ENCODE results near the gene UBE2C. TPM values are rescaled to one million over a fixed set of nuclear protein-coding genes. Genes with fewer than 3 reads are reported as not detected.

The UBE2C gene
- total RNA-seq, 1 donor from 2014 or later: 1.4 TPM

DNA sequence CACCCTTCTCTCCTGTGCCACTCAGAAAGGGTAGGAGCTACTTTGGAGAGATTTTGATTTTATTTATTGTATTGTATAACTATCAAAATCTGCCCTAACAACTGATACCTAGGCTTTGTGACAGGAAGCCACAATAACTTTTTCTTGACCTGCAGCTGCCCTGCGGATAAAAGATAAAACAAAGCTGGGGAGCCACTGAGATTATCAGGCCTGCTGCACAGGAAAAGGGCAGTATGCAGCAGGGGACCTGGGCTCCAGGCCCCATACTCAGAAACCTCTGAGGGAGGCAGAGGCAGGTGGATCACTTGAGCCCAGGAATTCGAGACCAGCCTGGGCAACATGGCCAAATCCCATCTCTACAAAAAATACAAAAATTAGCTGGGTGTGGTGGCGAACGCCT lies 20.2 kb downstream of the UBE2C start:
- H3K4me1 ChIP-seq: peaks cover 31% of the 10 kb centered on the region
- no peaks in the 10 kb centered on the region for H3K9me3 ChIP-seq
- DNase-seq (no peak), ATAC-seq (no peak)
- TF ChIP-seq, protein P1, sequence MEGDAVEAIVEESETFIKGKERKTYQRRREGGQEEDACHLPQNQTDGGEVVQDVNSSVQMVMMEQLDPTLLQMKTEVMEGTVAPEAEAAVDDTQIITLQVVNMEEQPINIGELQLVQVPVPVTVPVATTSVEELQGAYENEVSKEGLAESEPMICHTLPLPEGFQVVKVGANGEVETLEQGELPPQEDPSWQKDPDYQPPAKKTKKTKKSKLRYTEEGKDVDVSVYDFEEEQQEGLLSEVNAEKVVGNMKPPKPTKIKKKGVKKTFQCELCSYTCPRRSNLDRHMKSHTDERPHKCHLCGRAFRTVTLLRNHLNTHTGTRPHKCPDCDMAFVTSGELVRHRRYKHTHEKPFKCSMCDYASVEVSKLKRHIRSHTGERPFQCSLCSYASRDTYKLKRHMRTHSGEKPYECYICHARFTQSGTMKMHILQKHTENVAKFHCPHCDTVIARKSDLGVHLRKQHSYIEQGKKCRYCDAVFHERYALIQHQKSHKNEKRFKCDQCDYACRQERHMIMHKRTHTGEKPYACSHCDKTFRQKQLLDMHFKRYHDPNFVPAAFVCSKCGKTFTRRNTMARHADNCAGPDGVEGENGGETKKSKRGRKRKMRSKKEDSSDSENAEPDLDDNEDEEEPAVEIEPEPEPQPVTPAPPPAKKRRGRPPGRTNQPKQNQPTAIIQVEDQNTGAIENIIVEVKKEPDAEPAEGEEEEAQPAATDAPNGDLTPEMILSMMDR (IDR thresholded peaks at IDR 0.05): no peak
- peak overlapping the region; percentile 76 for H3K4me3 ChIP-seq
- no peaks in the 10 kb centered on the region for H3K36me3 ChIP-seq
- peak overlapping the region; percentile 90 for H3K27ac ChIP-seq
- H3K27me3 ChIP-seq: no peaks in the 10 kb centered on the region
- intact Hi-C loops (cut with DNase I): no loop called here

DNA sequence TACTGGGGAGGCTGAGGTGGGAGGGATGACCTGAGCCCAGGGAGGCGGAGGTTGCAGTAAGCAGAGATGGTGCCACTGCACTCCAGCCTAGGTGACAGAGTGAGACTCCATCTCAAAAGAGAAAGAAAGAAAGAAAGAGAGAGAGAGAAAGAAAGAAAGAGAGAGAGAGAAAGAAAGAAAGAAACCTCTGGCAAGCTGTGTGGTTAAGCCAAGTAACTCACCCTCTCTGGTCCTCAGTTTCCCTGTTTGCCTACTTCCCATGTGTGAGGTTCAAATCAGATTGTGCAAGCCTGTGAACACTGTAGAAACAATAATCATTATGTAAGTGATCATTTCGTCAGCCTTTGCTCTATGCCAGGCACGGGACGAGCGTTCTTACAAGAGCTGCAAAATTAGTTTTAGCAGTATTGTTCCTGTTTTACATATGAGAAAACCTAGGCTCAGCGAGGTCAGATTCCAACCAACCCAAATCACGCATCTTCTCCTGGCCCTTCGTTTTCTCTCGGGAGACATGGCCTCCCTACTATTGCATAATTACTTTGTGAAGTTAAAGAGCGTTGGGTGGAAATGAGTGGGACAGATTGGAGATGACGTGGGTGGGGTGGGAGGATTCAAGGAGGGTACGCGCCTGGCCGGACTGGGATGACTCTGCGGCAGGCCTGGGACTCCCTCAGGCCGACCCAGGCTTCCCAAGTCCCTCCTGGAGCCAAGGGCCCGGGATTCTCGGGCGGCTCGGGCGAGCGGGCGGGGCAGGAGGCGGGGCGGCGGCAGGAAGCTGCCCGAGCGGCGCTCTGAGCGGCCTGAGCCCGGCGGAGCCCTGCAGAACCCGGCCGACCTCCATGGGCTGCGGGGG lies 20.8 kb downstream of the UBE2C start, which contains the start of gene SNX21:
SNX21 (plus strand) TSS at position 770 of the 853 bp plus-strand sequence. CDS start 121 bp downstream, outside the sequence.
- H3K9me3 ChIP-seq: no peaks in the 10 kb centered on the region
- H3K27ac ChIP-seq: peak within 1 kb of the TSS; percentile 90
- peaks cover 31% of the 10 kb centered on the region for H3K4me1 ChIP-seq
- H3K27me3 ChIP-seq: no peaks in the 10 kb centered on the region
- peak within 1 kb of the TSS; percentile 76 for H3K4me3 ChIP-seq
- peak; percentile 90 for ATAC-seq
- peak; percentile 91 for DNase-seq
- H3K36me3 ChIP-seq: peaks cover 5% of the 10 kb centered on the region
- TF ChIP-seq, protein P1 (IDR thresholded peaks at IDR 0.05): no peak
- intact Hi-C loops (cut with DNase I): no loop called here

DNA sequence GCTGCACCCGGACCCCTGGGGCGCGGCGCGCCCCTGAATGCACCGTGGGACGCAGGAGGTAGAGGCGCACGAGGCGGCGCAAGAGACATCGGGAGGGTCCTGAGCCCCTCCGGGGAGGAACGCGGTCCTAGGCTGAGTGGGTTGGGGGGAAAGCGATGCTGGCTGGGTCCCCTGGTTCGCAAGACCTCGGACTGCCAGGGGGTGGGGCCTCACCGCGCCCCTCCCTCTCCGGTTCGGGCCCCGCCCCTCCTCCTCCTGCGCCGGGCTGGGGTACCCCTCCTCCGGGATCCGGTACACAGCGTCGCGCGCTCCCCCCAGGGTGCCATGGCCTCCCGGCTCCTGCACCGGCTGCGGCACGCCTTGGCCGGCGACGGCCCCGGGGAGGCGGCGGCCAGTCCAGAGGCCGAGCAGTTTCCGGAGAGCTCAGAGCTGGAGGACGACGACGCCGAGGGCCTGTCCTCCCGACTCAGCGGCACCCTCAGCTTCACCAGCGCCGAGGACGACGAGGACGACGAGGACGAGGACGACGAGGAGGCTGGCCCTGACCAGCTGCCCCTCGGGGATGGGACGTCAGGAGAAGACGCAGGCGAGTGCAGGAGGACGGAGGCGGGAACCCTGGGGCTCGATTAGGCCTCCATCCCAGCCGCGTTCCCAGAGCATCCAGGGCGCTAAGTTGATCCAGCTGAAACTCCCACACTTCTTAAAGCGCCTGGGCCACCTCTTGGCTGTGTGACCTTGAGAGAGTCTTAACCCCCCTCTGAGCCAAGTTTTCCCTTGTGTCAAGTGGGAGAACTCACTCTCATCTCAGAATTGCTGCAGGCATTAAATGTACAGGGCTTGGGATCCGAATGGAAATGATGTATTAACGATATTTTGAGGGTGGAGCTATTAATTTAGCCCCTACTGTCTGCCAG lies 21.7 kb downstream of the UBE2C start:
- intact Hi-C loops (cut with DNase I): no loop called here
- Histone ChIP-seq H3K27me3 (no peaks in the 10 kb centered on the region), H3K9me3 (no peaks in the 10 kb centered on the region), H3K27ac (peak overlapping the region; percentile 90), H3K4me3 (peak overlapping the region; percentile 76), H3K36me3 (peaks cover 8% of the 10 kb centered on the region), H3K4me1 (peaks cover 31% of the 10 kb centered on the region)
- peak; percentile 86 for DNase-seq
- TF ChIP-seq, protein P1 (IDR thresholded peaks at IDR 0.05): no peak
- peak; percentile 87 for ATAC-seq

DNA sequence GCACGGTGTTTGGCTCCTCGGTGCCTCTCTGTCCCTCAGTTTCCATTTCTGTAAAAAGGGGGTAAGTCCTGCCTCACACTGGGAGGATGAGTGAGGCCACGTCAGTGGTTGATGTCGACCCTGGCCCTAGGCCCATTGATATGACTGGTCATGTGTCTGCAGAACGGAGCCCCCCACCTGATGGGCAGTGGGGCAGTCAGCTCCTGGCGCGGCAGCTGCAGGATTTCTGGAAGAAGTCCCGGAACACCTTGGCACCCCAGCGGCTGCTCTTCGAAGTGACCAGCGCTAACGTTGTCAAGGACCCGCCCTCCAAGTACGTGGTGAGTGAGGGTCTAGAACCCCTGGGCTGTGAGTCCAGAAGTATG lies 22.3 kb downstream of the UBE2C start:
- intact Hi-C loops (cut with DNase I): no loop called here
- DNase-seq: no peak

DNA sequence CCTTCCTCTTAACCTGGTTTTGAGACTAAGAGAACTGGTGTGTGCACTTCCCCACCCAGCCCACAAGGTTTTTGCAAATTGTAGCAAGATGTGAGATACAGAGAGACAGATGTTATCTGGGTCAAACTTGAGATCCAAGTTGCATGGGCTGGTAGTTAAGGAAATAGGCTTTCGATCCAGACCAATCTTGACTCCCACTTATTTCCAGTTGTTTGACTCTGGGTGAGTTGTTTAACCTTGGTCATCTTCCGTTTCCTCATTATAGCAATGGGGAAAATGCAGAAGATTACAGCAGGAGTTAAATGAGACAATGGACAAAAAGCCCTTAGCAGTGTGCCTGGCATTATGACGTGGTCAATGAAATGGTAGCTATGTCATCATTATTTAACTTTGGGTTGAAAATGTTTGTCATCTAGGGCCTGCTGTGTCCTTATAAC lies 22.9 kb downstream of the UBE2C start:
- peaks cover 31% of the 10 kb centered on the region for H3K4me1 ChIP-seq
- TF ChIP-seq, protein P1 (IDR thresholded peaks at IDR 0.05): no peak
- DNase-seq (no peak), ATAC-seq (no peak)
- no peak overlapping the region for H3K27ac ChIP-seq
- H3K9me3 ChIP-seq: no peaks in the 10 kb centered on the region
- H3K27me3 ChIP-seq: no peaks in the 10 kb centered on the region
- H3K4me3 ChIP-seq: peak overlapping the region; percentile 76
- intact Hi-C loops (cut with DNase I): no loop called here
- H3K36me3 ChIP-seq: peaks cover 18% of the 10 kb centered on the region

More for the DNA sequence above, 22.3 kb downstream of the UBE2C start:
- Histone ChIP-seq H3K4me1 (peaks cover 31% of the 10 kb centered on the region), H3K36me3 (peaks cover 12% of the 10 kb centered on the region), H3K27ac (peak overlapping the region; percentile 90), H3K27me3 (no peaks in the 10 kb centered on the region), H3K9me3 (no peaks in the 10 kb centered on the region), H3K4me3 (peak overlapping the region; percentile 76)
- ATAC-seq: no peak
- TF ChIP-seq, protein P1 (IDR thresholded peaks at IDR 0.05): no peak

All from upper lobe of right lung (tissue), 1 donor.